ENCODE results near the gene PCAT7.

DNA sequence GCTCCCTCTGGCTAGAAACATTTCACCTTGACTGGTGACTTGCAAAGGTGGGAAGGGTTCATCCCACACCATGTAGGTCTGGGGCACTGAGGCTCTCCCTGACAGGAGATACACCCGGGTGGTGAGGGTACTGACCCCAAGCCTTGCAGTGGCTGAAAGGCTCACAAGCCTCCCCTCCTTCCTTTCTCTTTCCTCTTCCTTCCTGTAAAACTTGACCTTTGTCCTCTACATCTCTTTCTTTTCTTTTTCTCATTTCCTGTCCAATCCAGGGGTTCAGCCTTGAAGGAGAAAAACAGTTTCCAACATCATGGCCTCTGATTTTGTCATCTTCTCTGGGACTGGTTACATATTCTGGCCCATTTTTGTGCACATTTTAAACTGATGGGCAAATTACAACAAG is 22.2 kb downstream of the PCAT7 start:
- TF ChIP-seq, protein P1, sequence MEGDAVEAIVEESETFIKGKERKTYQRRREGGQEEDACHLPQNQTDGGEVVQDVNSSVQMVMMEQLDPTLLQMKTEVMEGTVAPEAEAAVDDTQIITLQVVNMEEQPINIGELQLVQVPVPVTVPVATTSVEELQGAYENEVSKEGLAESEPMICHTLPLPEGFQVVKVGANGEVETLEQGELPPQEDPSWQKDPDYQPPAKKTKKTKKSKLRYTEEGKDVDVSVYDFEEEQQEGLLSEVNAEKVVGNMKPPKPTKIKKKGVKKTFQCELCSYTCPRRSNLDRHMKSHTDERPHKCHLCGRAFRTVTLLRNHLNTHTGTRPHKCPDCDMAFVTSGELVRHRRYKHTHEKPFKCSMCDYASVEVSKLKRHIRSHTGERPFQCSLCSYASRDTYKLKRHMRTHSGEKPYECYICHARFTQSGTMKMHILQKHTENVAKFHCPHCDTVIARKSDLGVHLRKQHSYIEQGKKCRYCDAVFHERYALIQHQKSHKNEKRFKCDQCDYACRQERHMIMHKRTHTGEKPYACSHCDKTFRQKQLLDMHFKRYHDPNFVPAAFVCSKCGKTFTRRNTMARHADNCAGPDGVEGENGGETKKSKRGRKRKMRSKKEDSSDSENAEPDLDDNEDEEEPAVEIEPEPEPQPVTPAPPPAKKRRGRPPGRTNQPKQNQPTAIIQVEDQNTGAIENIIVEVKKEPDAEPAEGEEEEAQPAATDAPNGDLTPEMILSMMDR (optimal IDR thresholded peaks at IDR 0.05 in 1 of 3, IDR thresholded peaks at IDR 0.05 in 1 of 3, conservative IDR thresholded peaks at IDR 0.05 in 1 of 3; ENCODE audit: extremely low read depth in 1 of 3, insufficient read depth in 2 of 3, low read length in 3 of 3), result no peak
- no peak for TF ChIP-seq EZH2 (IDR thresholded peaks at IDR 0.05; ENCODE audit: low read length)

Measured in keratinocyte (primary cell).